HG03196 (cell line): ENCODE data around the gene NPY4R.
"Not testable (repeated sequence)": the region's sequence is repeated elsewhere in the genome, so short reads cannot be mapped to it uniquely, and the experiment has no call there.

Source experiments
- ATAC-seq: cut with Tn5 transposase; IDR thresholded peaks from one replicate; pipeline ENCODE4 v1.9.1; 2021; ENCODE audit not compliant: unreplicated experiment

Gene NPY4R

GRCh38 chr10:46459579-46459978, 6.2 kb downstream of the NPY4R start:
- ATAC-seq = not testable (repeated sequence)

- not testable (repeated sequence) for ATAC-seq
These were observed 8.7 kb downstream of the NPY4R start for GRCh38 chr10:46457071-46457470.

- ATAC-seq = not testable (repeated sequence)
These were observed 9.8 kb downstream of the NPY4R start for GRCh38 chr10:46455992-46456391.

- not testable (repeated sequence) for ATAC-seq
These were observed 14.4 kb downstream of the NPY4R start for GRCh38 chr10:46451365-46451764.

GRCh38 chr10:46450829-46451228, 14.9 kb downstream of the NPY4R start:
- ATAC-seq = not testable (repeated sequence)

GRCh38 chr10:46447439-46447838, 18.3 kb downstream of the NPY4R start:
- ATAC-seq = not testable (repeated sequence)

GRCh38 chr10:46445389-46446122, 20.2 kb downstream of the NPY4R start:
- ATAC-seq = not testable (repeated sequence)

GRCh38 chr10:46443422-46443821, 22.3 kb downstream of the NPY4R start:
- not testable (repeated sequence) for ATAC-seq

- ATAC-seq = not testable (repeated sequence)
These were observed 23.0 kb downstream of the NPY4R start for GRCh38 chr10:46442706-46443275.

GRCh38 chr10:46441837-46442278, 23.9 kb downstream of the NPY4R start:
- not testable (repeated sequence) for ATAC-seq

- ATAC-seq = not testable (repeated sequence)
These were observed 24.8 kb downstream of the NPY4R start for GRCh38 chr10:46440942-46441341.

- ATAC-seq = not testable (repeated sequence)
These were observed 42.2 kb downstream of the NPY4R start for GRCh38 chr10:46423550-46423949.

GRCh38 chr10:46419570-46420379, 46.0 kb downstream of the NPY4R start:
- ATAC-seq = not testable (repeated sequence)

GRCh38 chr10:46418283-46418682, 47.5 kb downstream of the NPY4R start:
- not testable (repeated sequence) for ATAC-seq

GRCh38 chr10:46415291-46415690, 50.5 kb downstream of the NPY4R start:
- ATAC-seq = not testable (repeated sequence)

GRCh38 chr10:46412665-46413064, 53.1 kb downstream of the NPY4R start:
- ATAC-seq = not testable (repeated sequence)

GRCh38 chr10:46411123-46411522, 54.6 kb downstream of the NPY4R start:
- not testable (repeated sequence) for ATAC-seq
